Activated CD4-positive, alpha-beta T cell treated with anti-CD3 and anti-CD28 coated beads for 36 hours (primary cell): Measurements from ENCODE around the gene ITGA8. TPM values are rescaled to one million over a fixed set of nuclear protein-coding genes. Genes with fewer than 3 reads are reported as not detected.

Experiments
- ATAC-seq: fragments of 200-7000 bp; cut with Tn5 transposase; one replicate; pipeline ENCODE4 v1.10.0; 2021; ENCODE audit warnings: mild to moderate bottlenecking, moderate library complexity
- CTCF ChIA-PET: fragments of 350-600 bp; sonication (Branson Sonifier 250); formaldehyde crosslinking; loops from one replicate; lab custom pipeline; 2021; ENCODE audit warnings: antibody characterized with exemption; lab: Charles Lee
- POLR2A ChIA-PET: fragments of 350-600 bp; sonication (Branson Sonifier 250); formaldehyde crosslinking; loops from one replicate; lab custom pipeline; 2021; ENCODE audit warnings: antibody characterized with exemption, inconsistent platforms; lab: Charles Lee
- DNase-seq: peaks from one replicate; pipeline ENCODE4 v3.0.0-alpha.2; 2020
- H3K27ac Mint-ChIP-seq: one replicate; pipeline ENCODE4 v1.8.0; 2021; ENCODE audit warnings: mixed read lengths
- H3K27me3 Mint-ChIP-seq: one replicate; pipeline ENCODE4 v1.8.0; 2021; ENCODE audit warnings: mixed read lengths
- H3K36me3 Mint-ChIP-seq: one replicate; pipeline ENCODE4 v1.8.0; 2021; ENCODE audit warnings: low read depth, mixed read lengths
- H3K4me1 Mint-ChIP-seq: one replicate; pipeline ENCODE4 v1.8.0; 2021; ENCODE audit warnings: mixed read lengths
- H3K4me3 Mint-ChIP-seq: one replicate; pipeline ENCODE4 v1.8.0; 2021; ENCODE audit warnings: mild to moderate bottlenecking, moderate library complexity, mixed read lengths
- H3K9me3 Mint-ChIP-seq: one replicate; pipeline ENCODE4 v1.8.0; 2021; ENCODE audit warnings: low read depth, mixed read lengths
- intact Hi-C, 2 experiments: fragments of 100-400 bp; cut with DNase I in 1 of 2; cut with micrococcal nuclease in 1 of 2; formaldehyde crosslinking; loops; one replicate each; pipeline versions ENCODE4 v1.14.2 to v1.15.1; 2022 to 2024; cut with DNase I, micrococcal nuclease
- total RNA-seq, 2 experiments: library from RNA; stranded (reverse); gene quantifications; one replicate each; pipeline ENCODE4 v1.2.3, GENCODE V29; 2021

Gene ITGA8
- total RNA-seq, 2 experiments from 2014 or later: not detected

- intact Hi-C loops: no loop called here
- ChIA-PET POLR2A (no interaction called here), CTCF (no interaction called here)
- Mint-ChIP-seq H3K4me1 (no peaks in the 10 kb centered on the region), H3K36me3 (no peaks in the 10 kb centered on the region), H3K27me3 (peaks cover 22% of the 10 kb centered on the region), H3K9me3 (no peaks in the 10 kb centered on the region), H3K4me3 (no peak overlapping the region), H3K27ac (no peak overlapping the region)
- DNase-seq: no peak
- ATAC-seq: no peak
Observed at GRCh38 chr10:15712883-15713282, 6.8 kb downstream of the ITGA8 start.

- DNase-seq: no peak
- peaks cover 14% of the 10 kb centered on the region for H3K27me3 Mint-ChIP-seq
- intact Hi-C loops: no loop called here
- H3K27ac Mint-ChIP-seq: no peak overlapping the region
- CTCF ChIA-PET: no interaction called here
- no peak overlapping the region for H3K4me3 Mint-ChIP-seq
- H3K36me3 Mint-ChIP-seq: no peaks in the 10 kb centered on the region
- ATAC-seq: no peak
- POLR2A ChIA-PET: no interaction called here
- no peaks in the 10 kb centered on the region for H3K9me3 Mint-ChIP-seq
- H3K4me1 Mint-ChIP-seq: no peaks in the 10 kb centered on the region
Observed at GRCh38 chr10:15710455-15710854, 9.3 kb downstream of the ITGA8 start.

- no peak for DNase-seq
- Mint-ChIP-seq H3K27me3 (peaks cover 6% of the 10 kb centered on the region), H3K27ac (no peak overlapping the region), H3K36me3 (no peaks in the 10 kb centered on the region), H3K4me3 (no peak overlapping the region), H3K4me1 (no peaks in the 10 kb centered on the region), H3K9me3 (no peaks in the 10 kb centered on the region)
- no peak for ATAC-seq
- POLR2A ChIA-PET: interaction anchor here (0.6 kb wide), 1 partner anchor 663 kb away, joined by 3 read pairs; no protein-coding TSS in a partner anchor
- intact Hi-C loops: no loop called here
- CTCF ChIA-PET: no interaction called here
Observed at GRCh38 chr10:15705298-15705697, 14.4 kb downstream of the ITGA8 start.

GRCh38 chr10:15704581-15704968, 15.1 kb downstream of the ITGA8 start:
- CTCF ChIA-PET: no interaction called here
- Mint-ChIP-seq H3K27ac (no peak overlapping the region), H3K36me3 (no peaks in the 10 kb centered on the region), H3K9me3 (no peaks in the 10 kb centered on the region), H3K27me3 (peaks cover 9% of the 10 kb centered on the region), H3K4me1 (no peaks in the 10 kb centered on the region), H3K4me3 (no peak overlapping the region)
- ATAC-seq (no peak), DNase-seq (no peak)
- intact Hi-C loops: no loop called here
- POLR2A ChIA-PET: interaction anchor here (0.6 kb wide), 1 partner anchor 663 kb away, joined by 3 read pairs; no protein-coding TSS in a partner anchor

GRCh38 chr10:15703944-15704580, 15.7 kb downstream of the ITGA8 start:
- H3K9me3 Mint-ChIP-seq: no peaks in the 10 kb centered on the region
- no peaks in the 10 kb centered on the region for H3K36me3 Mint-ChIP-seq
- no peaks in the 10 kb centered on the region for H3K4me1 Mint-ChIP-seq
- no peak for DNase-seq
- ChIA-PET CTCF (no interaction called here), POLR2A (no interaction called here)
- intact Hi-C loops: no loop called here
- H3K4me3 Mint-ChIP-seq: no peak overlapping the region
- no peak overlapping the region for H3K27ac Mint-ChIP-seq
- H3K27me3 Mint-ChIP-seq: peaks cover 9% of the 10 kb centered on the region
- no peak for ATAC-seq

GRCh38 chr10:15703151-15703880, 16.4 kb downstream of the ITGA8 start:
- no peaks in the 10 kb centered on the region for H3K36me3 Mint-ChIP-seq
- DNase-seq: no peak
- ChIA-PET POLR2A (no interaction called here), CTCF (no interaction called here)
- peaks cover 9% of the 10 kb centered on the region for H3K27me3 Mint-ChIP-seq
- intact Hi-C loops: no loop called here
- H3K27ac Mint-ChIP-seq: no peak overlapping the region
- no peak for ATAC-seq
- no peak overlapping the region for H3K4me3 Mint-ChIP-seq
- H3K9me3 Mint-ChIP-seq: no peaks in the 10 kb centered on the region
- H3K4me1 Mint-ChIP-seq: no peaks in the 10 kb centered on the region

- no peaks in the 10 kb centered on the region for H3K4me1 Mint-ChIP-seq
- intact Hi-C loops: no loop called here
- H3K4me3 Mint-ChIP-seq: no peak overlapping the region
- H3K9me3 Mint-ChIP-seq: no peaks in the 10 kb centered on the region
- no peaks in the 10 kb centered on the region for H3K36me3 Mint-ChIP-seq
- H3K27me3 Mint-ChIP-seq: peaks cover 9% of the 10 kb centered on the region
- H3K27ac Mint-ChIP-seq: no peak overlapping the region
- ATAC-seq: no peak
- POLR2A ChIA-PET: no interaction called here
- DNase-seq: no peak
- CTCF ChIA-PET: no interaction called here
Observed at GRCh38 chr10:15700078-15700674, 19.5 kb downstream of the ITGA8 start.

GRCh38 chr10:15695852-15696251, 23.9 kb downstream of the ITGA8 start:
- ChIA-PET CTCF (interaction anchor here (0.7 kb wide), 1 partner anchor 1746 kb away, joined by 3 read pairs; no protein-coding TSS in a partner anchor), POLR2A (no interaction called here)
- ATAC-seq: no peak
- H3K27ac Mint-ChIP-seq: no peak overlapping the region
- no peaks in the 10 kb centered on the region for H3K4me1 Mint-ChIP-seq
- H3K36me3 Mint-ChIP-seq: no peaks in the 10 kb centered on the region
- no peak for DNase-seq
- H3K27me3 Mint-ChIP-seq: peaks cover 12% of the 10 kb centered on the region
- intact Hi-C loops: no loop called here
- H3K4me3 Mint-ChIP-seq: no peak overlapping the region
- no peaks in the 10 kb centered on the region for H3K9me3 Mint-ChIP-seq

GRCh38 chr10:15690031-15690430, 29.7 kb downstream of the ITGA8 start:
- Mint-ChIP-seq H3K36me3 (no peaks in the 10 kb centered on the region), H3K9me3 (no peaks in the 10 kb centered on the region)

GRCh38 chr10:15684768-15685167, 35.0 kb downstream of the ITGA8 start:
- no peaks in the 10 kb centered on the region for H3K9me3 Mint-ChIP-seq
- ChIA-PET CTCF (no interaction called here), POLR2A (no interaction called here)
- no peaks in the 10 kb centered on the region for H3K36me3 Mint-ChIP-seq
- no peak for ATAC-seq
- H3K27me3 Mint-ChIP-seq: peaks cover 37% of the 10 kb centered on the region
- intact Hi-C loops: no loop called here
- no peaks in the 10 kb centered on the region for H3K4me1 Mint-ChIP-seq
- DNase-seq: no peak
- H3K4me3 Mint-ChIP-seq: no peak overlapping the region
- no peak overlapping the region for H3K27ac Mint-ChIP-seq

More at GRCh38 chr10:15690031-15690430, 29.7 kb downstream of the ITGA8 start:
- no peaks in the 10 kb centered on the region for H3K4me1 Mint-ChIP-seq
- intact Hi-C loops: no loop called here
- DNase-seq (no peak), ATAC-seq (no peak)
- CTCF ChIA-PET: no interaction called here
- no peak overlapping the region for H3K27ac Mint-ChIP-seq
- no peak overlapping the region for H3K4me3 Mint-ChIP-seq
- peaks cover 18% of the 10 kb centered on the region for H3K27me3 Mint-ChIP-seq
- POLR2A ChIA-PET: no interaction called here

- CTCF ChIA-PET: interaction anchor here (0.6 kb wide), 1 partner anchor 29 kb away, joined by 3 read pairs; no protein-coding TSS in a partner anchor
Observed at GRCh38 chr10:15681076-15681475, 38.6 kb downstream of the ITGA8 start.

GRCh38 chr10:15678851-15679250, 40.9 kb downstream of the ITGA8 start:
- no peak for DNase-seq
- intact Hi-C loops: no loop called here
- peaks cover 31% of the 10 kb centered on the region for H3K27me3 Mint-ChIP-seq
- no peak overlapping the region for H3K27ac Mint-ChIP-seq
- H3K36me3 Mint-ChIP-seq: no peaks in the 10 kb centered on the region
- H3K4me3 Mint-ChIP-seq: no peak overlapping the region
- CTCF ChIA-PET: no interaction called here
- ATAC-seq: no peak
- no peaks in the 10 kb centered on the region for H3K4me1 Mint-ChIP-seq
- POLR2A ChIA-PET: no interaction called here
- H3K9me3 Mint-ChIP-seq: no peaks in the 10 kb centered on the region

More at GRCh38 chr10:15681076-15681475, 38.6 kb downstream of the ITGA8 start:
- POLR2A ChIA-PET: no interaction called here
- no peak for ATAC-seq
- Mint-ChIP-seq H3K9me3 (no peaks in the 10 kb centered on the region), H3K36me3 (no peaks in the 10 kb centered on the region), H3K27ac (no peak overlapping the region), H3K4me1 (no peaks in the 10 kb centered on the region), H3K27me3 (peaks cover 32% of the 10 kb centered on the region), H3K4me3 (no peak overlapping the region)
- intact Hi-C loops: no loop called here
- DNase-seq: no peak
